Measurements from ENCODE around the gene TMEM192. TPM values are rescaled to one million over a fixed set of nuclear protein-coding genes. Genes with fewer than 3 reads are reported as not detected.
"Not testable (repeated sequence)": the region's sequence is repeated elsewhere in the genome, so short reads cannot be mapped to it uniquely, and the experiment has no call there.

TMEM192 gene
- total RNA-seq, 2 donors from 2014 or later = 5.9 to 13.5 TPM

GRCh38 chr4:165085946-165086345 lies 26.7 kb downstream of the TMEM192 start:
- intact Hi-C loops (cut with DNase I) = no loop called here
- DNase-seq = no peak
- no peak for ATAC-seq
- Histone ChIP-seq H3K4me3 (no peak overlapping the region), H3K27me3 (no peaks in the 10 kb centered on the region), H3K9me3 (no peaks in the 10 kb centered on the region), H3K27ac (no peak overlapping the region), H3K36me3 (replicated peaks in 1 of 2; ENCODE audit: insufficient read depth in 1 of 2, low read depth in 2 of 2) (peaks cover 0 to 23% of the 10 kb centered on the region in 2 donors), H3K4me1 (no peaks in the 10 kb centered on the region)
- WGBS, 2 donors = 88 to 98% methylated on average over 2 of the region's 2 CpGs
- no peak for TF ChIP-seq POLR2A (IDR thresholded peaks at IDR 0.05)
- TF ChIP-seq, protein P1, sequence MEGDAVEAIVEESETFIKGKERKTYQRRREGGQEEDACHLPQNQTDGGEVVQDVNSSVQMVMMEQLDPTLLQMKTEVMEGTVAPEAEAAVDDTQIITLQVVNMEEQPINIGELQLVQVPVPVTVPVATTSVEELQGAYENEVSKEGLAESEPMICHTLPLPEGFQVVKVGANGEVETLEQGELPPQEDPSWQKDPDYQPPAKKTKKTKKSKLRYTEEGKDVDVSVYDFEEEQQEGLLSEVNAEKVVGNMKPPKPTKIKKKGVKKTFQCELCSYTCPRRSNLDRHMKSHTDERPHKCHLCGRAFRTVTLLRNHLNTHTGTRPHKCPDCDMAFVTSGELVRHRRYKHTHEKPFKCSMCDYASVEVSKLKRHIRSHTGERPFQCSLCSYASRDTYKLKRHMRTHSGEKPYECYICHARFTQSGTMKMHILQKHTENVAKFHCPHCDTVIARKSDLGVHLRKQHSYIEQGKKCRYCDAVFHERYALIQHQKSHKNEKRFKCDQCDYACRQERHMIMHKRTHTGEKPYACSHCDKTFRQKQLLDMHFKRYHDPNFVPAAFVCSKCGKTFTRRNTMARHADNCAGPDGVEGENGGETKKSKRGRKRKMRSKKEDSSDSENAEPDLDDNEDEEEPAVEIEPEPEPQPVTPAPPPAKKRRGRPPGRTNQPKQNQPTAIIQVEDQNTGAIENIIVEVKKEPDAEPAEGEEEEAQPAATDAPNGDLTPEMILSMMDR (IDR thresholded peaks at IDR 0.05) = no peak

DNA sequence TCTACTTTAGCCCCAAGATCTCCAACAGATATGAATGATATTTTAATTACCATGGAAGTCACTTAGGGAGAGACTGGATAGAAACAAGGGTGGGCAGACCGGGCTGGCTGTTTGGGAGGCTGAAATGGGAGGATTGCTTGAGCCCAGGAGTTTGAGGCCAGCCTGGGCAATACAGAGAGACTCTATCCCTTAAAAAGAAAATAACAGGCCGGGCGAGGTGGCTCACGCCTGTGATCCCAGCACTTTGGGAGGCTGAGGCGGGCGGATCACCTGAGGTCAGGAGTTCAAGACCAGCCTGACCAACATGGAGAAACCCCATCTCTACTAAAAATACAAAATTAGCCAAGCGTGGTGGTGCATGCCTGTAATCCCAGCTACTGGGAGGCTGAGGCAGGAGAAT lies 27.9 kb downstream of the TMEM192 start:
- 95 to 96% methylated on average over 7 of the region's 7 CpGs for WGBS, 2 donors
- ATAC-seq; H3K27ac ChIP-seq; H3K4me1 ChIP-seq; H3K4me3 ChIP-seq; H3K9me3 ChIP-seq; intact Hi-C loops (cut with DNase I); H3K27me3 ChIP-seq; DNase-seq: not testable (repeated sequence)
- H3K36me3 ChIP-seq (replicated peaks in 1 of 2; ENCODE audit: insufficient read depth in 1 of 2, low read depth in 2 of 2) = peaks cover 0 to 23% of the 10 kb centered on the region in 2 donors

DNA sequence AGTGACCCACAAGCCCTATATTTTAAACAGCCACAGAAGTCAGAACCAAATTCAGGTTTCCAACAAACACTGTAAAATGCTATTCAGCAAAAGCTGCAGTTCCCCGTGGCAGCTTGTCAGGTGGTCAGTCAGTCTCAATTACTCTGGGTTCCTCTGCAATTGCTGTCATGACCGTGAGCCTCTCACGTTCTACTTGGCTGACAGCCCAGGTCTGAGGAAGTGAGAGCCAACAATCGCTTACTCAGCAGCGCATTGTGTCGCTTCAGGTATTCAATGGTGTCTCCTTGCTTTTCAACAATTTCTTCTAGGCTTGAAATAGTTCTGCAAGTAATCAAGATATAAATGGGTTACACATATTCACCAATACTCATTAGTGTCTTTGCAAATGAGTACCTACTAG lies 33.2 kb downstream of the TMEM192 start:
- H3K4me1 ChIP-seq = no peaks in the 10 kb centered on the region
- 15 to 38% methylated on average over 6 of the region's 6 CpGs for WGBS, 2 donors
- H3K9me3 ChIP-seq = no peaks in the 10 kb centered on the region
- H3K27ac ChIP-seq = no peak overlapping the region
- H3K4me3 ChIP-seq = no peak overlapping the region
- peaks cover 0 to 8% of the 10 kb centered on the region in 2 donors for H3K36me3 ChIP-seq (replicated peaks in 1 of 2; ENCODE audit: insufficient read depth in 1 of 2, low read depth in 2 of 2)
- ATAC-seq = no peak
- TF ChIP-seq, protein P1 (IDR thresholded peaks at IDR 0.05) = no peak
- no peak for TF ChIP-seq POLR2A (IDR thresholded peaks at IDR 0.05)
- H3K27me3 ChIP-seq = no peaks in the 10 kb centered on the region
- intact Hi-C loops (cut with DNase I) = no loop called here
- peak in 3 of 4 donors; percentile 11 to 35 (median 33) for DNase-seq

GRCh38 chr4:165077034-165077578 lies 35.6 kb downstream of the TMEM192 start:
- Histone ChIP-seq H3K4me3 (no peak overlapping the region), H3K9me3 (no peaks in the 10 kb centered on the region), H3K27me3 (no peaks in the 10 kb centered on the region), H3K36me3 (replicated peaks in 1 of 2; ENCODE audit: insufficient read depth in 1 of 2, low read depth in 2 of 2) (peaks cover 0 to 7% of the 10 kb centered on the region in 2 donors), H3K4me1 (no peaks in the 10 kb centered on the region), H3K27ac (no peak overlapping the region)
- no peak for ATAC-seq
- DNase-seq = no peak
- WGBS, 2 donors = 91 to 96% methylated on average over 5 of the region's 5 CpGs
- intact Hi-C loops (cut with DNase I) = no loop called here
- TF ChIP-seq, protein P1 (IDR thresholded peaks at IDR 0.05) = no peak
- no peak for TF ChIP-seq POLR2A (IDR thresholded peaks at IDR 0.05)

DNA sequence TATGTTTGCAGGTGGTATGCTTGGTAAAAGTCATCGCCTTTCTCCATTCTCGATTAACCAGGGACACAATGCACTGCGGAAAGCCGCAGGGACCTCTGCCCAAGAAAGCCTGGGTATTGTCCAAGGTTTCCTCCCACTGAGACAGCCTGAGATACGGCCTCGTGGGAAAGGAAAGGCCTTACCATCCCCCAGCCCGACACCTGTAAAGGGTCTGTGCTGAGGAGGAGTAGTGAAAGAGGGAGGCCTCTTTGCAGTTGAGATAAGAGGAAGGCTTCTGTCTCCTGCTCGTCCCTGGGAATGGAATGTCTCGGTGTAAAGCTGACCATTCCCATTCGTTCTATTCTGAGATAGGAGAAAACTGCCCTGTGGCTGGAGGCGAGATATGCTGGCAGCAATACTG lies 39.3 kb downstream of the TMEM192 start:
- H3K9me3 ChIP-seq; intact Hi-C loops (cut with DNase I); H3K4me1 ChIP-seq; ATAC-seq; H3K27me3 ChIP-seq; H3K36me3 ChIP-seq (replicated peaks in 1 of 2; ENCODE audit: insufficient read depth in 1 of 2, low read depth in 2 of 2); DNase-seq; H3K4me3 ChIP-seq; H3K27ac ChIP-seq: not testable (repeated sequence)
- 24 to 45% methylated on average over 11 of the region's 11 CpGs for WGBS, 2 donors

GRCh38 chr4:165070560-165070959 lies 42.1 kb downstream of the TMEM192 start:
- no peak overlapping the region for H3K27ac ChIP-seq
- no peak for TF ChIP-seq POLR2A (IDR thresholded peaks at IDR 0.05)
- TF ChIP-seq, protein P1 (IDR thresholded peaks at IDR 0.05) = no peak
- 30 to 31% methylated on average over 1 of the region's 1 CpG for WGBS, 2 donors

More at GRCh38 chr4:165070560-165070959, 42.1 kb downstream of the TMEM192 start:
- no peaks in the 10 kb centered on the region for H3K36me3 ChIP-seq (replicated peaks in 1 of 2; ENCODE audit: insufficient read depth in 1 of 2, low read depth in 2 of 2)
- intact Hi-C loops (cut with DNase I) = no loop called here
- H3K9me3 ChIP-seq = no peaks in the 10 kb centered on the region
- no peaks in the 10 kb centered on the region for H3K27me3 ChIP-seq
- H3K4me1 ChIP-seq = no peaks in the 10 kb centered on the region
- no peak overlapping the region for H3K4me3 ChIP-seq
- DNase-seq (no peak), ATAC-seq (no peak)

Data from body of pancreas (tissue), 4 donors.